Esophagus (tissue), 2 donors: Measurements from ENCODE around the gene TBC1D8. TPM values are rescaled to one million over a fixed set of nuclear protein-coding genes. Genes with fewer than 3 reads are reported as not detected.

Experiments
- H3K27ac ChIP-seq, 2 donors: one replicate each; pipeline ENCODE4 v1.5.1; 2013; ENCODE audit warnings: low read depth in 2 of 2, mild to moderate bottlenecking in 2 of 2, inconsistent platforms in 1 of 2, low read length in 1 of 2, moderate library complexity in 1 of 2
- H3K27me3 ChIP-seq, 2 donors: one replicate each; pipeline ENCODE4 v1.6.1; 2013; ENCODE audit warnings: low read length in 2 of 2, control low read depth in 1 of 2, mild to moderate bottlenecking in 1 of 2; ENCODE audit not compliant: insufficient read depth in 2 of 2, control insufficient read depth in 1 of 2
- H3K36me3 ChIP-seq, 2 donors: one replicate each; pipeline ENCODE4 v1.6.1; 2013; ENCODE audit warnings: low read length in 1 of 2; ENCODE audit not compliant: control insufficient read depth in 2 of 2, insufficient read depth in 2 of 2
- H3K4me1 ChIP-seq, 2 donors: one replicate each; pipeline ENCODE4 v1.6.1; 2013; ENCODE audit warnings: low read length in 1 of 2; ENCODE audit not compliant: control insufficient read depth in 2 of 2, insufficient read depth in 2 of 2
- H3K4me3 ChIP-seq, 2 donors: one replicate each; pipeline ENCODE4 v1.5.1; 2013; ENCODE audit warnings: low read length in 2 of 2, mild to moderate bottlenecking in 2 of 2, low read depth in 1 of 2, moderate library complexity in 1 of 2
- H3K9me3 ChIP-seq, 2 donors: one replicate each; pipeline ENCODE4 v1.6.1; 2013; ENCODE audit warnings: mild to moderate bottlenecking in 2 of 2, low read depth in 1 of 2, low read length in 1 of 2, moderate library complexity in 1 of 2; ENCODE audit not compliant: control insufficient read depth in 2 of 2, insufficient read depth in 1 of 2
- WGBS, 2 donors: extraction: QIAGEN DNeasy Blood & Tissue Kit; methylation state at CpG; one replicate each; pipeline ENCODE4 v1.1.7; 2013; 5-methylcytosine and 5-hydroxymethylcytosine counted together
- polyA plus RNA-seq, 2 donors: library from polyadenylated mRNA; stranded (reverse); fragments of 200-250 nt; gene quantifications; one replicate each; pipeline ENCODE4 v1.2.3, GENCODE V29; 2013
- donor health status: healthy with polysubstance abuse.
- donor health status: Bipolar disorder and iron deficiency.

TBC1D8 gene
- polyA plus RNA-seq, 2 donors = 13.3 to 19.4 TPM

DNA sequence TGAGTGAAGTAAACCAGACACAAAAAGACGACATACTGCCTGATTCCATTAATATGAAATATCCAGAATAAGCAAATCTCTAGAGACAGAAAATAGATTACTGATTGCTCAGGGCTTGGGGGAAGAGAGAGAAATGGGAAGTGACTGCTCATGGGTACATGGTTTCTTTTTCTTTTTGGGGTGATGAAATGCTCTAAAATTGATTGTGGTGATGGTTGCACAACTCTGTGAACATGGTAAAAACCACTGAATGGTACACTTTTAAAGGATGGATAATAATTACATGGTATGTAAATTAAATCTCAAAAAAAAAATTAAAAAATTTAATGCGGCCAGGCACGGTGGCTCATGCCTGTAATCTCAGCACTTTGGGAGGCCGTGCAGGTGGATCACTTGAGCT is 109.8 kb downstream of the TBC1D8 start:
- H3K27ac ChIP-seq = no peak overlapping the region
- H3K27me3 ChIP-seq = no peaks in the 10 kb centered on the region
- H3K36me3 ChIP-seq = peaks cover 8 to 19% of the 10 kb centered on the region in 2 donors
- 87 to 90% methylated on average over 4 of the region's 4 CpGs for WGBS, 2 donors
- H3K4me1 ChIP-seq = peaks cover 2% of the 10 kb centered on the region in 2 donors
- no peak overlapping the region for H3K4me3 ChIP-seq
- H3K9me3 ChIP-seq = no peaks in the 10 kb centered on the region

DNA sequence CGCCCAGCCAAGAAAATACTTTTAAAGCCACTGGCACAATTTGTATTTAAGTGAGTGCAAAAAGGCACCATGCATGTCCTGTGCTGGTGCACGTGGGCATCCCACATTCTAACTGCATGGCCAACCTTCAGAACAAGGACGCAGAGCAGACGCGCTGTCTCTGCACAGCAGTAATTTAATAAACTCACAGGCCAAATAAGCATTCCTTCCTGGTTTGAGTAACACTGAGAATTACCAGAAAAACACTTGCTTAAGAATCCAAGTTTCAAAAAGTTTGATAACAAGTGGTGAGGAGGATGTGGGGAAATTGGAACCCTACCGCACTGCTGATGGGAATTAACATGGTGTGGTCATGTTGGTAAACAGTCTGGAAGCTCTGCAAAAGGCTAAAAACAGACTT is 110.4 kb downstream of the TBC1D8 start:
- Histone ChIP-seq H3K27ac (no peak overlapping the region), H3K4me3 (no peak overlapping the region), H3K27me3 (no peaks in the 10 kb centered on the region), H3K4me1 (peaks cover 2% of the 10 kb centered on the region in 2 donors), H3K9me3 (no peaks in the 10 kb centered on the region), H3K36me3 (peaks cover 8 to 19% of the 10 kb centered on the region in 2 donors)
- 92 to 96% methylated on average over 6 of the region's 6 CpGs for WGBS, 2 donors

DNA sequence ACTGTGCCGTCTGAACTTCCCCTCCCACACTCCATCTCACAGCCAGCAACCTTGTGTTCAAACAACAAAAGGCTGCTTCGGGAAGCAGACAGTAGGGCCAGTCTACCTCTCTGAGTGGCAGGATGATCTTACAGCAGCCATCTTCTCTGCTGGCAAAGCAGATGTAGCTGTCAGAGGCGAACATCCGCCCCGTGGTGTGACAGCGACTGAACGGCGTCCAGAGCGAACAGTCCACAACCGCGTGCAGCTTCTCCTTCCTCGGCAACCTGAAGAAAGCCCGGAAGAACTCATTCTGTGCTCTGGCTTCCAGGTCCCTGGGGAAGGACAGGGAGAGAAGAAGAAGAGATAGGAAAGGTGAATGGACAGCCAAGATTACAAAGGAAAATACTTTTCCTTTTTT is 111.1 kb downstream of the TBC1D8 start:
- H3K27ac ChIP-seq = no peak overlapping the region
- WGBS, 2 donors = 88 to 91% methylated on average over 13 of the region's 13 CpGs
- H3K4me3 ChIP-seq = no peak overlapping the region
- peaks cover 8 to 25% of the 10 kb centered on the region in 2 donors for H3K36me3 ChIP-seq
- no peaks in the 10 kb centered on the region for H3K4me1 ChIP-seq
- H3K27me3 ChIP-seq = no peaks in the 10 kb centered on the region
- H3K9me3 ChIP-seq = no peaks in the 10 kb centered on the region

DNA sequence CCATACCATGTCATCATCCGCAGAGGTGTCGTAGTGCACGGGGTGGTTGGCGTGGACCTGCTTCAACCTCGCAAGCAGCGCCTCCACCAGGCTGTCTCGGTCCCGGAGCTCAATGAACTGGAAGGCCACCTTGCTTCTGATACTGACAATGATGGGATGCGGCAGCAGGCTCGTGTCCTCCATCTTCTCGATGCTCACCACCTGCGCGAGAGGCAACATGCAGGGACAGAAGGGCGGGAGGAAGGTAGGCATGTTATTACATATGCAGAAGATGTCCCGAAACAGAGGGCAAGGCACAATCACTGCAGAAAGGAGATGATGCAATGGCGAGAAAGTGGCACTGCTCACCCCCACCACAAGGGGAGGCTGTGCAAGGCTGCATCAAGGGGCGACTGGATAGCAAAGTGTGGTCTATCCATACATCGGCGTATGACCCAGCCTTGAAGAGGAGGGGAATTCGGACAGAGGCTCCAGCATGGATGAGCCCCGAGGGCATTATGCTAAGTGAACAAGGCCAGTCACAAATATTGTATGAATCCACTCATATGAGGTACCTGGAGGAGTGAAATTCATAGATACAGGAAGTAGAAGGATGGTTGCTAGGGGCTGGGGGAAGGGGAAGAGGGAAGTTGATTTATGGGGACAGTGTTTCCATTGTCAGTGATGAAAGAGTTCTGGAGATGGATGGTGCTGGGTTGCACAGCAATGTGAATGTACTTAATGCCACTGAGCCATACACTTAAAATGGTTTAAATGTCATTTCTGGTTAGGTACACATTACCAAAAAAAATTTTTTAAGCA is 112.5 kb downstream of the TBC1D8 start:
- WGBS, 2 donors = 89% methylated on average over 21 of the region's 21 CpGs
- Histone ChIP-seq H3K27me3 (no peaks in the 10 kb centered on the region), H3K4me3 (no peak overlapping the region), H3K27ac (no peak overlapping the region), H3K36me3 (peaks cover 8 to 28% of the 10 kb centered on the region in 2 donors), H3K4me1 (no peaks in the 10 kb centered on the region), H3K9me3 (no peaks in the 10 kb centered on the region)

DNA sequence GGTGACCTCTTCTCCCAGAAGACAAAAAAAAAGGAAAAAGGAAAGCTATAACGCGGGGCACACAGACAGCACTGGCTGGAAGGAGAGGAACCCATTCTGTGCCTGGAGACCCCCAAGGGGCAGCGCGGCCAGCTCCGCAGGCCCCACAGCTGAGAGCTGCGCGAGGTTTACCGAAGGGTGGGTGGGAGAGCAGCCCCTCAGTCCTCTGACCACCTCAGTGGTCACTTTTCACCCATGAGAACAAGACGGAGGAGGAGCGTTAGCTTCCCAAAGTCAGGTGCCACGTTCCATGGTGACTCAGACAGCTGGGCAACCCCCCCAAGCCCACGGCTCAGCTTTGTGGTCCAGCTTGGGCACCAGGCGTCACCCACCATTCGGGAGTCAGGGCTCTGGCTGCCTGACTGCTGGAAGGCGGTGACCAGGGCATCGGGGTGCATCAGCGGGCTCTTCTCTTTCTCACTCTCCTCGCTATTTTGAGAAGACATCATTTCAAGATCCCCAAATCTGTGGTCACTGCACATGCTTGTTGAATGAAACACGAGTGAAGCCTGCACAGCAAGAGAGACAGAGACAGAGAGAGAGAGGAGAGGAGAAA is 113.9 kb downstream of the TBC1D8 start:
- H3K4me3 ChIP-seq = no peak overlapping the region
- H3K4me1 ChIP-seq = no peaks in the 10 kb centered on the region
- H3K27me3 ChIP-seq = no peaks in the 10 kb centered on the region
- no peaks in the 10 kb centered on the region for H3K9me3 ChIP-seq
- peaks cover 8 to 36% of the 10 kb centered on the region in 2 donors for H3K36me3 ChIP-seq
- H3K27ac ChIP-seq = no peak overlapping the region
- 91 to 93% methylated on average over 19 of the region's 19 CpGs for WGBS, 2 donors

DNA sequence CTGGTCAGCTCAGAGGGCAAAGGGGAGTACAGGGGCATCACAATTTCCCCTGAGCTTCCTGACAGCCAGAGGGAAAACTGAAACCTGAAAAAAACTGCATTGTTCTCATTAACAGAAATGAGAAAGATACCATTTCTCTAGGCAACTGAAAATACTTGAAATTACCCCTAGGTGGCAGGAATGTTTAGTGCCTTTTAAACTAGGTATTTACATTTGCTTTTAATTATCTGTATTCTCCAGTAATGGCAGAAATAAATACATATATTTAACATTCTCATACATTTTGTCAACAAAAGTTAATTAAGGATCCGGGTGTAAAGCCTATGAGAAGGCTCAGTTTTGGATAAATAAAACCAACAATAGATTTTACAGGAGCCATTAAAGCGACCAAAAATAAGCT is 114.6 kb downstream of the TBC1D8 start:
- peaks cover 9 to 39% of the 10 kb centered on the region in 2 donors for H3K36me3 ChIP-seq
- no peak overlapping the region for H3K27ac ChIP-seq
- H3K4me3 ChIP-seq = no peak overlapping the region
- WGBS, 2 donors = 69 to 70% methylated on average over 2 of the region's 2 CpGs
- no peaks in the 10 kb centered on the region for H3K9me3 ChIP-seq
- no peaks in the 10 kb centered on the region for H3K4me1 ChIP-seq
- no peaks in the 10 kb centered on the region for H3K27me3 ChIP-seq

DNA sequence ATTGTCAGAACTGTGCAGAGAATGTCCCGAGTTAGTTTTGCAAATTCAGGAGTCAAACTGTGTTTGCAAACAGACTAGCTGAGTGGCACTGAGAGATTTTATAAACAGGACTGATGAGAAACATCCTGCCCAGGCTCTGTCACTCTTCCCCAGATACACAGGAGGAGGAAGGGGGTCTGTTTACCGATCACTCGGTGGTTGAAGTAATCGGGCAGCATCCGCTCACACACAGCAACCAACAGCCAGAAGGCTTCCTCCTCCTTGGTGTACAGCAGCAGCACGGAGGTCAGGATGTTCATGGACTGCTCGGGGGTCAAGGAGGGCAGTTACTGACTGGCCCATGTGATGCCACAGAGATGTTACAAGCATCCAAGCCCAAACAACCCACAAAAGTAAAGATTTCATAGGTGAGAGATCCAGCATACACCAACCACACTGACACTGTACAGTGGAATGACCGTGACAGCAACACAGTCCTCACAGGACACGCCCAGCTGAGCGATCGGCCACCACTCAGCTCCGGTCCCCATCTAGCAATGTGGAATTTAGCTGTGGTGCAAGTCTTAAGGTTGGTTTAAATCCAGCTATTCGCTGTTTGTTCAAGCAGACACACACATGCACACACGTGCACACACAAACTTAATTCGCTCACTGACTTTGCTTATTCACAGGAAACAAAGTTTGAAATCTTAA is 119.0 kb downstream of the TBC1D8 start:
- WGBS, 2 donors = 83 to 87% methylated on average over 15 of the region's 15 CpGs
- H3K36me3 ChIP-seq = peaks cover 8 to 32% of the 10 kb centered on the region in 2 donors
- H3K27ac ChIP-seq = no peak overlapping the region

DNA sequence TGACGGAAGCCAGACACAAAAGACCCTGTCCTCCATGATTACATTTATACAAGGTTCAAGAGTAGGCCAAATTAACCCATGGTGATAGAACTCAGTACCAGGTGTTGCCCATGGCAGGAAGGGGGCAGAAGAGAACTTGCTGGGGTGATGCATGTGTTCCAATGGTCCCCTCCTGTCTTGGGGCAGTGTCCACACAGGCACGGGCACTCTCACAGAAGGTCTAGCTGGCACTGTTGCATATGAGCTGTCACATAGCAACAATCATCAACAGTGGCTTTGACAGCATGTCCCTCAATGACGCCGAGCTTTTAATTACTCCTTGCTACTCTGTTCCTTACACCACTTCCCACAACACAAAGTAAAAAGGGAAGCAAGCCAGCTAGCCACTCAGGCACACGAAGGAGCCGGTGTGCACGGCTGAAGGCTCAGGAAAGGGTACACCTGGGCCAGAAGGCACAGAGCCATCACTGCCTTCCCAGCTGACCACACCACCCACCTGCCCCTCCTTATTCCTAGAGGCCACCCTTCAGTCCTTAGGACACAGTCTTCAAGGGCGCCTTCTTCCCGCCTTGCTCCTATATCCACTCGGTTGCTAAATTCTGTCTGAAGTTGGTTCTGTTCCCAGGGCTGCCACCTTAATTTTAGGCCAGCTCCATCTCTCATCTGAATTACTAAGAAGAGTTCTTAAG is 120.2 kb downstream of the TBC1D8 start:
- H3K27ac ChIP-seq = no peak overlapping the region
- 83 to 87% methylated on average over 10 of the region's 10 CpGs for WGBS, 2 donors
- H3K4me1 ChIP-seq = no peaks in the 10 kb centered on the region
- no peak overlapping the region for H3K4me3 ChIP-seq
- no peaks in the 10 kb centered on the region for H3K27me3 ChIP-seq
- peaks cover 6 to 37% of the 10 kb centered on the region in 2 donors for H3K36me3 ChIP-seq
- H3K9me3 ChIP-seq = no peaks in the 10 kb centered on the region

More for the DNA sequence above, 119.0 kb downstream of the TBC1D8 start:
- Histone ChIP-seq H3K27me3 (no peaks in the 10 kb centered on the region), H3K9me3 (no peaks in the 10 kb centered on the region), H3K4me3 (no peak overlapping the region), H3K4me1 (no peaks in the 10 kb centered on the region)

DNA sequence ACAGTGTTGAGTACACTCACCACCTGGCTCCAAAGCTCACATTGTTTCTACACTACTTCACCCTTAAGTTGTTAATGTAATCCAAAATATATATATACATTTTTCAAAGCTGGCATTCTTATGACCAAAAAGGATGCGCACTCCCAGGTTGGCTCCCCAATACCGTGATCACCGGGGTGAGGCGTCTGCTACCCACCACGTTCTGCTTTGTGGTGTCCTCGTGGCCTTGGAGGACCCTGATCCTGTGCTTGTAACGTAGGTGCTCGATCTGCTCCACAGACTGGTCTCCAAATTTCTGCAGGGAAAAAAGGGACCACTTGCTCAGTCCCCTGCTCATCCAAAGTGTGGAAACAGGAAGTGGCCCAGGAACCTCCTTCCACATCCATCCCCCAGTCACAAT is 123.3 kb downstream of the TBC1D8 start:
- H3K4me3 ChIP-seq = no peak overlapping the region
- WGBS, 2 donors = 94 to 96% methylated on average over 8 of the region's 8 CpGs
- no peaks in the 10 kb centered on the region for H3K4me1 ChIP-seq
- H3K9me3 ChIP-seq = no peaks in the 10 kb centered on the region
- no peaks in the 10 kb centered on the region for H3K27me3 ChIP-seq
- H3K36me3 ChIP-seq = peaks cover 6 to 23% of the 10 kb centered on the region in 2 donors
- H3K27ac ChIP-seq = no peak overlapping the region
